ELF-1 (cell line): ENCODE data around the gene RAPGEF4.

Source experiments
- DNase-seq: peaks from one replicate; pipeline ENCODE4 v3.0.0-alpha.2; 2016; ENCODE audit warnings: low read depth, low spot score

Gene RAPGEF4

GRCh38 chr2:172823261-172823850 is 87.7 kb downstream of the RAPGEF4 start:
- peak; percentile 19 for DNase-seq

DNA sequence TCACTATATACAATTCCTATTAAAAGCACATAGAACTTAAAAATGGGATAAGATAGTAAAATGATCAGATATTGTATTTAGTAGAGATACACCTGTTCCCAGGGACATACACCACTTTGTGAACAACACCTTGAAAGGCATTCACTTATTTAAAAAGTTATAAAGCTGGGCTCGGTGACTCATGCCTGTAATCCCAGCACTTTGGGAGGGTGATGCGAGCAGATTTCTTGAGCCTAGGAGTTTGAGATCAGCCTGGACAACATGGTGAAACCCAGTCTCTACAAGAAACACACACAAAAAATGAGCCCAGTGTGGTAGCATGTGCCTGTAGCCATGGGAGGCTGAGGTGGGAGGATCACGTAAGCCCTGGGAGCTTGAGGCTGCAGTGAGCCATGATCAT is 90.9 kb downstream of the RAPGEF4 start:
- no peak for DNase-seq

GRCh38 chr2:172829229-172829628 is 93.6 kb downstream of the RAPGEF4 start:
- no peak for DNase-seq

DNA sequence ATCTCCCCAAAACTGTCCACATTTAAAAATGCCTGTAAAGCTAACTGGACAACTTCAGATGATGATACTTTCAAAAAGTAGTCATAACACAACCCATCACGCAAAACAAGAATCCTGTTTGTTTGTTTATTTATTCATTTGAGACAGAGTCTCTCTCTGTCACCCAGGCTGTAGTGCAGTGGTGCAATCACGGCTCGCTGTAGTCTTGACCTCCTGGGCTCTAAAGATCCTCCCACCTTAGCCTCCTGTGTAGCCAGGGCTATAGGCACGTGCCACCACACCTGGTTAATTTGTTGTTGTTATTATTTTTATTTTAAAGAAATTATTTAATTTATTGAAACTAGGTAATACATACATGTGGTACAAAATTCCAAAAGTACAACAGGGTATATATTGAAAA is 94.8 kb downstream of the RAPGEF4 start:
- DNase-seq: no peak

- no peak for DNase-seq
Observed at GRCh38 chr2:172833898-172834297, 98.3 kb downstream of the RAPGEF4 start.

- DNase-seq: no peak
Observed at GRCh38 chr2:172834881-172835280, 99.2 kb downstream of the RAPGEF4 start.

DNA sequence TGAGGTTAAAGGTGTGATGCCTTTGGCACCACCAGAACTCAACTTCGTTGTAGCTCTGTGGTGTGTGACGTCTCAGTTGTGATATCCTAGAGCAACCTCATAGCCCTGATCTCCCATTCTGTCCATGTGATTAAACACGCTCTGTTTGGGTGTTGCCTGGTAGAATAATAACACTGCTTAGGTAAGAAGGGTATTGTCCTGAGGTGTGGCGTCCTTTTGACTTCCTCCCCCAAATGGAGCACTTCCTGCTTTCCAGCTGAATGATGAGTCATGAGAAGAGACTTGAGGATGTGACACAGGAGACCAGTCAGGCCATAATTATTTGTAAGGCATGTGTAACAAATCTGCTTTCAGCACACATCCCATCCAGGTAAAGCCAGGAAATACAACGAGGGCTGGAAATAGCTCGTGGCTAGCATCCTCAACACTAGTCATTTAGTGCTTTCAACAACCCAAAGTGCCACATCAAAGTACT is 100.7 kb downstream of the RAPGEF4 start:
- DNase-seq: no peak

DNA sequence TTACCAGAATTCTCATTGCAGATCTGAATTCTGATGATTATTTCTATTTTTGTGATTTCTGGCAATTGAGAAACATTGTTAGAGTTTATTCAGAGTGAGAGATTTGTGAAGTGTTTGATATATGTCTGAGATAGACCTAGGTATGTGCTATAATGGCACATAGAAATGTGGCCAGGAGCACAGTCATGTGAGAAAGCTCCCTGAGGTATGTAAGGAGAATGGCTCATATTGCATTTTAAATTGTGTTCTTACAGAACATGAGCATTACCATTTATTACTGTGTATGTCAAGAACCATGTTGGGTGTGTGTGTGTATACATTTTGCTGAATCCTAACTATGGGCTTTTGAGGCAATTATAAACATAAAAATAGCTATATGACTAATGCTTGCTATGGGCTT is 101.2 kb downstream of the RAPGEF4 start:
- no peak for DNase-seq

DNA sequence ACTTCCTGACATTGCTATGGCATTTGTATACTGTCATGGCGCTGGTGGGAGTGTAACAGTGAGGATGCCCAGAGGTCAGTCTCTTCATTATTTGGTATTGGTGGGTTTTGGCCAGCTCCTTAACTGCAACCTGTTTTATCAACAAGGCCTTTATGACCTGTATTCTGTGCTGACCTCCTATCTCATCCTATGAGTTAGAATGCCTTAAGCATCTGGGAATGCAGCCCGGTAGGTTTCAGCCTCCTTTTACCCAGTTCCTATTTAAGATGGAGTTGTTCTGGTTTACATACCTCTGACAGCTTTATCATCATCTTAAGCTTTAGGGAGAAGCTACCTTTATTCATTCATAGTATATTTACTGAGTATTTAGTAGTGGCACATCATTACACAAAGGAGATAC is 103.8 kb downstream of the RAPGEF4 start:
- peak; percentile 13 for DNase-seq

DNA sequence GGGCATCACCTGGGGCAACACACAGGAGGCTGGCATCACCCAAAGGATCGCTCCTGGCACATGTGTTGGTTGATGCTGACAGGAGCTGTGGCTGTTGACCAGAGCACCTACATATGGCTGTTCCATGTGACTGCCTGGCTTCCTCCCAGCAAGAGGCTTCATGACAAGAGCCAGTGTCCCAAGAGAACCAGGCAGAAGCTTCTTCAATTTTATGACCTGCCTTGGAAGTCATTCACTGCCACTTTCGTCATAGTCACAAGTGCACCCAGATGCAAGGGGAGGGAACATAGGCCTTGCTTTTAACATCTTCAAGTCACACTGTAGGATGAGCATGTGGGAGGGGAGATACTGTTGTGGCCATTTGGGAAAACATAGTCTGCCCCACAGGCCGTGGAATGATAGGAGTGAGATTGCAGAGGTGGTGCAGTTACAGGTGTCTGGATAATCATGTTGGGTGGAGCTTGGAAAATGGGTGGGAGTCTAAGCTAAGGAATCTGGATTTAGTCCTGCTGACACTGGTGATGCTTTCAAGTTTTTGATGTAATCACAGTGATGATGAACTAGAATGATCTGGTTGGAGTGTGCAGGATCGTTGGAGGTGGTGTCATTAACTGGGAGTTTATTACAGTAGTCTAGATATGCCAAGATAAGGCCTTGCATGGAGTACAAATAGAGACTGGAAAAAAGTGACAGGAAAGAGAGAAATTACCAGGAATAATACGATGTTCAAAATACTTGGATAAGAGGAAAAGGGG is 107.0 kb downstream of the RAPGEF4 start:
- DNase-seq: no peak

DNA sequence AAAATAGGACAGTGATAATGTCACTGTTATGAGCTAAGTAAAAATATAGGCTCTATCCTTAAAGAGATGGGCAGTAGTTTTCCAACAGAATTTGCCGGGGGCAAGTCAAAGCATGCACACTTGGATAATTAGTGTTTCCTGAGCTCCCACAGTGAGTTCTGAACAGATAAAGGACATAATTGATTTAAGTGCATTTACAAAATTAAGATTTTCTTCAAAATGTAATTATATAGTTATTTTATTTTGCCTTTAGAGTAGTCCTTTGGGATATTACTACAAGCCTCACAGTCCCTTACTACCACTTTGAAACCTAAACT is 107.6 kb downstream of the RAPGEF4 start:
- no peak for DNase-seq

DNA sequence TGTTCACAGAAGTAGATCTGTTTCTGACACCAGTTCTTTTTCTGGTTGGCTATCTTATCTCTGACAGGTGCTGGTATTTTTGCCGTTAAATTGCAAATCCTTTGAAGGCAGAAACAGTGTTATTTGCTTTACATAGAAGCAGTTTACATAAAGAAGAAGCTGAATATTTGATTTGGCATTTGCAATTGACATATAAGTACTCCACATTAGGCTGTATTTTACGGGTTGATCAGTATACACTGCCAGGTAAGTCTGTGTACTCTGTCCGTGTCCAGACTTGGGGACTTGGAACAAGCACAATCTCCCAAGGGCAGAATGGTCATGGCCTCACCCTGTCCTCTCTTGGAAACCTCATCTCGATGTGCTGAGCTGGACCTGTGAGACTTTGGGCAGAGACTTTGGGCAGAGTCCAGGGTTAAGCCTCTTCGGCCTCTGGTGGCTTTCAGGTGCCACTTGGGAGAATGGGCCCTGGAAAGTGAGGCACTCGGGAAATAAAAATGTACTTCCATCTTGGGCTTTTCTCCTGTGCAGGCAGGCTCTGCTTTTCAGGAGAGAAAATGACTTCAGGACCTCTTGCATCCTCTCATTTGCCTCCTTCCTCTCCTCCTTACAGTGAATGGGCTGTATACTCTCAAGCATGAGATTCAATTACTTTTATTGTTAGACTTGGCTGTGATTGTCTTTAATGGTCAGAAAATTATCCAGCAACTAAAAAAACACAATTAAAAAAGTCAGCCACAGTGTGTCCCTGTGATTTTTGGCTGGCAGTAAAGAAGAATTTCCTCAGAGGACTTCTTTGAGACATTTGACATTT is 108.5 kb downstream of the RAPGEF4 start:
- DNase-seq: no peak

GRCh38 chr2:172845028-172845630 is 109.5 kb downstream of the RAPGEF4 start:
- DNase-seq: no peak

DNA sequence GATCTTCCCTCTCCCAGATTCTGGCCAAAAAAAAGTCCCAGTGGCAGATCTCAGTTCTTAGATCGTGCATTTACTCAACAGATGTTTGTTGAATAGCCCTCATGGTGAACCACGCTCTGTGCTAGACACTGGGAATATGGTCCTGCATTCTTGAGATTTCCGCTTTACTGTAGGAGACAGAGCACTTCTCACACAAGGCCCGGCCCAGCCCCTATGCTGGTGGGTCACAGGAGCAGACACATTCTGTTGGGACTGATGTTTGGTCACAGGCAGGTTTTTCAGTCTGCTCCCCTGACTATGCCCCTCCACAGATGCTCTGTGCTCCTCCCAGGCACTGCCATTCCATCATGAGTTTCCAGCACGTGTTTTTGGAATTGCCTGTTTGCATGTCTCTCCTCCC is 110.9 kb downstream of the RAPGEF4 start:
- DNase-seq: no peak

- no peak for DNase-seq
Observed at GRCh38 chr2:172847188-172847587, 111.5 kb downstream of the RAPGEF4 start.

GRCh38 chr2:172848519-172848918 is 112.9 kb downstream of the RAPGEF4 start:
- DNase-seq: no peak

DNA sequence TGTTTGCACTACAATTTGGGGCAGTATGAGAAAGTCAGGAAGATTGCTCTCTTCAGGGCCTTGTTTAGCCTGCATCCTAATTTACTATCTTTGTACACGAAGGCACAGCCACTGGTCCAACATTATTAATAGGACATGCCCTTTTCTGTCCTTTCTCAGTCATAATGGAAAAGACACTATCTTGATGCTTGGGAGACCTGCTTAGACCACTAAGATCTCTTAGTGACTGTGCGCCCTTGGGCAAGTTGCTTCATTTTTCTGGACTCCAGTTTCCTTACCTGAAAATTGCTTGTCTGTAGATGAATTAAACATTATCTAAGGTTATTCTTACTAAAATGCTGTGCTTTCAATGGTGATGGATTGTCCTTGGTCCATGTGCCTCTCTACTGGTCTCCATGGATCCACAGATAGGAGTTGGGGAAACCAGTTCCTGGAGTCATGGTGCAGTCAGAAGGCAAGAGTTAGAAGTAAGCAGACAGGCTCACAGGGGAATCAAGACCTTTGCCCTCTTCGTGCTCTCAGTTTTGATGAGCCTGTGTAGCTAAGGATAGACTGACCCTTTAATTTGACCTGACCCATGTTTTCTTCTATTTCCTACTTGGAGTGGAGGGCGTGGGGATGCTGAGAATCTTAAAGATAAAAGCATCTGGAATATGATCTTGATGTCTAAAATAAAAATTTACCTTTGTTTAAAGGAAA is 114.0 kb downstream of the RAPGEF4 start:
- no peak for DNase-seq

GRCh38 chr2:172855588-172855987 is 119.9 kb downstream of the RAPGEF4 start:
- no peak for DNase-seq

DNA sequence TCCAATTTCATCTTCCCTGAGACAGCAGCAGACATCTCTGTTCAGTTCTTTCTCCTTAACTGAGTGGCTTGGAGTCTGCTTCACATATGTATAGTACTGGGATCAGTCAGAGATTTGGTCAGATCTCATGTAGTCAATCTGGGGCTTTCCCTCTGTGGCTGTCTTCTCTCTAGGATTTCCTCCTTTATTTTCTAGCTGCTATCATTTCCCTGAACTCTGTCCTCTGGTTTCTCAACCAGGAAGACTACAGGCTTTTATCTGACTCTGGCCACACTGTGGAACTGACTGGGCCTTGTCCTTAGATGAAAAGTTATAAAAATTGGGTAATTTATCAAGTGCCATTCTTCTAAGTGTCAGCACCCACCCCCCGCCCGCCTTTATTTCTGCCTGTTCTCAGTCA is 121.0 kb downstream of the RAPGEF4 start:
- DNase-seq: no peak

DNA sequence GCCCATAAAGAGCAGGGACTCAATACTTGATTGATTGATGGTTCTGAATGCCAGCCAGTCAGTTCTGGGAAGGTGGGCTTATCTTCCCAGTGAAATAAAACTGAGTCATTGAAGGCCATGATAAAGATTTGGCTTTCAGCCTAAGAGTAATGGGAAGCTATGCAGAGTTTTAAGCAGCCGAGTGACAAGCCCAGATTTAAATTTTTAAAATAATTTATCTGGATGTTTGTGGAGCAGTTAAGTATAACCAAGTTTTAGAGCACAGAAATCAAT is 122.8 kb downstream of the RAPGEF4 start:
- DNase-seq: no peak

DNA sequence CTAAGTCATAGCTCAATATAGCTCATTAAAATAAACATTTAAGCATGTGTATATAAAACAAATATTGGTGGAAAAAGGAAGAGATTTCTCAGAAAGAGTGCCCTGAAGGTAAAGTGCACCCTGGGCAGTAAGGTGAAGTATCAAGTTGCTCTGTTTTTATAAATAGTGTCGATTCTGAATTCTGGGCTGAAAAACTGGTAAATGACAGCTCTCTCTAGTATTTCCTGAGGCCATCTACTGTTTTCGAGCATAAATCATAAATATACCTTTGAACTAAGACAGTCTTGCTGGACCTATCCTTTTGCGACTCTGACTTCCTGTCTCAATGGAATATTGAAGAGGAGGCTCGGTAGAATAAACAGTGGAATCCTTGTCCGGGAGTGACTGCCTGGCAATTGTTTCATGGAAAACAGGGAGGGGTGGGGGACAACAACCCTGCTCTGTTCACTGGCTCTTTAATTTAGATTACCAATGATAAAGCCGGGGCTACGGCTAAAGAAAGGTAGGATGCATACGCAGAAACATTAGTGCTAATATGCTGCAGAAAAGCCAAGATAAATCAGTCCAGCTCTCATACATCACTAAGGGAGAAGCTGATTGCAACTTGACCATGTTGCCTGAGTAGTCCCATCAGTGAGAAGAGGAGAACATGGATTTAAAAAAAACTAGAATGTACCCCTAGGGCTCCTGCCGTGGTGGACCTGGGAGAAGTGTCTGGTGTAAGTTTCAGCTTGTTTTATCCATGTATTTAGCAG is 124.1 kb downstream of the RAPGEF4 start:
- no peak for DNase-seq
